HG03280 (cell line): ENCODE data around the gene CEP164.
"Not testable (repeated sequence)": the region's sequence is repeated elsewhere in the genome, so short reads cannot be mapped to it uniquely, and the experiment has no call there.

Experiments used
- ATAC-seq: cut with Tn5 transposase; IDR thresholded peaks from one replicate; pipeline ENCODE4 v1.9.1; 2021; ENCODE audit warnings: mild to moderate bottlenecking, moderate library complexity; ENCODE audit not compliant: unreplicated experiment

Gene CEP164

GRCh38 chr11:117392001-117392690 lies 64.5 kb downstream of the CEP164 start:
- ATAC-seq: no peak

DNA sequence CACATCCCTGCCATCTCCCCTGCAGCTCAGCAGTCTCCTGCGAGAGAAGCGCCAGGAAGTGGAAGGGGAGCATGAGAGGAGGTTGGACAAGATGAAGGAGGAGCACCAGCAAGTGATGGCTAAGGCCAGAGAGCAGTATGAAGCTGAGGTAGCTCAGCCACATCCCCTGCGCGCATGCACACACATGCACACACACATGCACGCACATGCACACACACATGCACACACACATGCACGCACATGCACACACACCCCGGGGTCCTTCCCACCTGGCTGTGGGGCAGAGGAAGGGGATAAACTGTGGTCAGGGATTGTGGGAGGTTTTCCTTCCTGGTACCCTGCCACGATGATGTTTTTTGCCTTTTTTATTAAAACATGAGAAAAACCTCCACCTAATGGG lies 65.3 kb downstream of the CEP164 start:
- ATAC-seq: no peak

GRCh38 chr11:117394221-117394925 lies 66.7 kb downstream of the CEP164 start:
- ATAC-seq: no peak

GRCh38 chr11:117395476-117395875 lies 67.8 kb downstream of the CEP164 start:
- ATAC-seq: no peak

- no peak for ATAC-seq
Observed at GRCh38 chr11:117396970-117397369, 69.3 kb downstream of the CEP164 start.

DNA sequence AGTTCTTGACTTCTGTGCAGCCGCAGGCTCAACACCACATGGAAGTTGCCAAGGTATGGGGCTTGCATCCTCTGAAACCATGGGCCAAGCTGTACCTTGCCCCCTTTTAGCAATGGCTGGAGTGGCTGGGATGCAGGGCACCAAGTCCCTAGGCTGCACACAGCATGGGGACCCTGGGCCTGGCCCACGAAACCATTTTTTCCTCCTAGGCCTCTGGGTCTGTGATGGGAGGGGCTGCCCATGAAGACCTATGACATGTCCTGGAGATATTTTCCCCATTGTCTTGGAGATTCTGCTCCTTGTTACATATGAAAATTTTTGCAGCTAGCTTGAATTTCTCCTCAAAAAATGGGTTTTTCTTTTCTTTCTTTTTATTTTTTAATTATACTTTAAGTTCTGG lies 71.0 kb downstream of the CEP164 start:
- not testable (repeated sequence) for ATAC-seq

GRCh38 chr11:117399100-117399840 lies 71.6 kb downstream of the CEP164 start:
- not testable (repeated sequence) for ATAC-seq

DNA sequence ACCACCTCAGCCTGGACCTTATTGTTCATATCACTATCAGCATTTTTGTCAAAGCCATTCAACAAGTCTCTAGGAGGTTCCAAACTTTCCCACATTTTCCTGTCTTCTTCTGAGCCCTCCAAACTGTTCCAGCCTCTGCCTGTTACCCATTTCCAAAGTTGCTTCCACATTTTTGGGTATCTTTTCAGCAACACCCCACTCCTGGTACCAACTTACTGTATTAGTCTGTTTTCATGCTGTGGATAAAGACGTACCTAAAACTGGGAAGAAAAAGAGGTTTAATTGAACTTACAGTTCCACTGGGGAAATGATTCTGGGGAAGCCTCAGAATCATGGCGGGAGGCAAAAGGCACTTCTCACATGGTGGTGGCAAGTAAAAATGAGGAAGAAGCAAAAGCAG lies 78.2 kb downstream of the CEP164 start:
- not testable (repeated sequence) for ATAC-seq

GRCh38 chr11:117407016-117407415 lies 79.4 kb downstream of the CEP164 start:
- ATAC-seq: no peak

- no peak for ATAC-seq
Observed at GRCh38 chr11:117408356-117408755, 80.7 kb downstream of the CEP164 start.

DNA sequence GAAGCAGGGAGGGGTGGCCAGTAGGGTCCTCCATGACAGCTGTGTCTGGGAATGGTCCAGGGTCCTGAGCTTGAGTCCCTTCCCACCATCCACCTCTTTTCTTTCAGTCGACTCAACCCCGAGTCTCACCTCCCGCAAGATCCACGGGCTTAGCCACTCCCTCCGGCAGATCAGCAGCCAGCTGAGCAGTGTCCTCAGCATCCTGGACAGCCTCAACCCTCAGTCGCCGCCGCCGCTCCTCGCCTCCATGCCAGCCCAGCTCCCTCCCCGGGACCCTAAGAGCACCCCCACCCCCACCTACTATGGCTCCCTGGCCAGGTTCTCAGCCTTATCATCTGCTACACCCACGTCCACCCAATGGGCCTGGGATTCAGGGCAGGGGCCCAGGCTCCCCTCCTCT lies 81.9 kb downstream of the CEP164 start:
- no peak for ATAC-seq

DNA sequence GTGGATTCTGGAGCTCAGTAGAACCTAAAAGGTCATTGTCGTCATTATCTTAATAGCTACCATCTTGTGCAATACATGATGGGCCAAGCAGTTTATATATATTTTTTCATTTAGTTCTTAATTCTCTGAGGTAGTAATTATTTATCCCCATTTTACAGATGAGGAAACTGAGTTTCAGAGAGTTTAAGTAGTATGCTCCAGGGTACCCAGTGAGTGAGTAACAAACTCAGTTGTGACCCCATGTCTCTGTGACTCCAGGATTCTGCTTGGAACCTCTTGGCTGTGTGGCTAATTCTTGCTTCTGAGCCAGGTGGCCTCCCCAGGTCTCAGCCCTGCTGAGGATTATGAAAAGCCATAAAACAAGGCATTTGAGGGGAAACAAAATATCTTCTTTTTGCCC lies 82.6 kb downstream of the CEP164 start:
- no peak for ATAC-seq

DNA sequence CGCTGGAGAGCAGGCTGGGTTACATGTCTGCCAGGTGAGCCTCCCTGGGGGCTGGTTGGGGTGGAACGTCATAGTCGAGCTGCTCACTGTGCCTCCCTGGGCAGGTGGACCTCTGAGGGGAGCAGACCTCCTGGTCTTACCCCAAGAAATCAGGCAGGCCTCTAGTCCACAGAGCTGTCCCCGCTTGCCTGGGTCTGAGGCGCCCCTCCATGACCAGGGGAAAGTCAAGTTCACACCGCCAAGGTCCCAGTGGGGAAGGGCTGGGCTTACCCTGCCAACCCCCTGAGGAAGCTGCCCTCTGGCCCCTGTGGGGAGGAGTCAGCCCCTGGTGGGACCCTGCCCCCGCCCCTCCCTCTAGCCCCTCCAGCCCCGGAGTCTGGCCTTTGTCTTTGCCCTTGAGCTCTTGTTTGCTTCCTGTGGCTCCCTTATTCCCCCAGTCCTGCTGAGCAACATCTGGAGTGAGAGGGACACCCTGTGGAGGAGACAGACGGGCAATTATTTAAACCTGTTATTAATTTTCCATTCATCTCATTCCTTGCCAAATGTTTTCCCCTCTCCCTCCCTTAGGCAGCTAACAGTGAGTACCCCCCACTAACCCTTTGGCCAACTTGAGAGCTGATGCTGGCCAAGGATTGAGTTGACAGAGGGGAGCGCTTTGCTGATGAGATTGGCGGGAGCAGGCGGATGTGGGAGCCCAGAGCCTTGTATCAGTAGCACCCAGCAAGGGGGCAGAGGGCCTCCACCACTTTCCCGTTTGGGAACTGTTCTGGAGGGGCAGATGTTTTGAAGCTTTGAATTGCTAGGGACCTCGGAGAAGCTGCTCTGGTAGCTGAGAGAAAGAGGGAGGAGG lies 83.4 kb downstream of the CEP164 start:
- ATAC-seq: no peak

GRCh38 chr11:117411736-117412135 lies 84.1 kb downstream of the CEP164 start:
- ATAC-seq: no peak

GRCh38 chr11:117412176-117412575 lies 84.5 kb downstream of the CEP164 start:
- ATAC-seq: no peak

DNA sequence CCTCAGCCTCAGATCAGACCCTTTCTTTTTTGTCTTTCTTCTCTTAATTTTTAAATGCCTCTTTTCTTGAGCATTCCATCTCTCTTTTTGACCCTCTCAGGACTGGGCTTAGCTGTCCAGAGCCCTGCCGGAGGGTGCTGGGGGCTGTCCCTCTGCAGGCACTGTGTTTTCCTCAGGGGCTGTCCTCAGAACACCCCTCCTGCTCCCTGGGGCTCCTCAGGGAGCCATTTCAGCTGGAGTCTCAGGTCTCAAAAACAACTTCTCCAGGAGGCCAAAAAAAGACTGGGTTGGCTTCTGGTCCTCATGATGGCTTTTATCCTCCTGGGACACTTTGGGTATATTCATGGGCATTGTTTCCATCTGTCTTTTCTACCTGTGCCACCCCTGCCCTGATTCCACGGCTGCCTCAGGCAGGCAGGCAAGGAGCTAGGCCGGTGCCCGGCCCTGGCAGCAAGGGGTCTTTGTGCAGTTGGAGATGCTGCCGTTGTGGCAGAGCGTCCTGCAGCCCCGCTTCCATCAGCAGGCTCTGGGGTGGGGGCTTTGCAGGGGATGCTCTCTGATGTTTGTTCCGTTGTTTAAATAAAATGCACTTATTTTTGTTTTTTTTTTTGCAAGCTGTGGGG lies 85.1 kb downstream of the CEP164 start:
- ATAC-seq: no peak

GRCh38 chr11:117413616-117414015 lies 86.0 kb downstream of the CEP164 start:
- ATAC-seq: no peak

- ATAC-seq: no peak
Observed at GRCh38 chr11:117414724-117415123, 87.1 kb downstream of the CEP164 start.

- ATAC-seq: no peak
Observed at GRCh38 chr11:117415358-117415896, 87.8 kb downstream of the CEP164 start.

GRCh38 chr11:117417342-117417741 lies 89.7 kb downstream of the CEP164 start:
- no peak for ATAC-seq
